Neuronal stem cell (in vitro differentiated cells): ENCODE results near the gene TRMU.
A peak's percentile ranks its signal among the peaks of the same experiment; 100 is the strongest.

Source experiments
- DNase-seq: peaks from one replicate; pipeline ENCODE4 v3.0.0-alpha.2; 2013; ENCODE audit warnings: low spot score
- H2AFZ ChIP-seq: one replicate; pipeline ENCODE4 v1.6.1; 2013; ENCODE audit warnings: mild to moderate bottlenecking, low read length, inconsistent platforms
- H2AK5ac ChIP-seq: 2 replicates; pipeline ENCODE4 v1.6.1; 2013; ENCODE audit warnings: low read depth, mild to moderate bottlenecking, inconsistent platforms, low read length, moderate library complexity, mixed read lengths
- H2BK120ac ChIP-seq: 2 replicates; pipeline ENCODE4 v1.6.1; 2013; ENCODE audit warnings: low read depth, mild to moderate bottlenecking, inconsistent platforms, low read length, moderate library complexity, mixed read lengths
- H2BK12ac ChIP-seq: one replicate; pipeline ENCODE4 v1.6.1; 2013; ENCODE audit warnings: low read length, inconsistent platforms
- H2BK15ac ChIP-seq: 2 replicates; pipeline ENCODE4 v1.6.1; 2013; ENCODE audit warnings: mild to moderate bottlenecking, low read length, inconsistent platforms, mixed read lengths
- H2BK5ac ChIP-seq: one replicate; pipeline ENCODE4 v1.6.1; 2013; ENCODE audit warnings: inconsistent platforms, mild to moderate bottlenecking, low read length, moderate library complexity
- H3K14ac ChIP-seq: one replicate; pipeline ENCODE4 v1.6.1; 2013; ENCODE audit warnings: low read length, inconsistent platforms
- H3K18ac ChIP-seq: 2 replicates; pipeline ENCODE4 v1.6.1; 2013; ENCODE audit warnings: low read length, inconsistent platforms
- H3K23ac ChIP-seq: 2 replicates; pipeline ENCODE4 v1.6.1; 2013; ENCODE audit warnings: low read depth, mild to moderate bottlenecking, mixed read lengths, low read length, inconsistent platforms; ENCODE audit not compliant: poor library complexity
- H3K27ac ChIP-seq: replicated peaks from 3 replicates; pipeline ENCODE4 v1.5.1; 2013; ENCODE audit warnings: low read length, inconsistent platforms
- H3K27me3 ChIP-seq, 3 experiments: 2 replicates each; pipeline ENCODE4 v1.6.1; 2013; ENCODE audit warnings: low read length in 3 of 3, mild to moderate bottlenecking in 2 of 3, inconsistent platforms in 1 of 3, low read depth in 1 of 3, mixed read lengths in 1 of 3, moderate library complexity in 1 of 3; ENCODE audit not compliant: control insufficient read depth in 3 of 3, insufficient read depth in 3 of 3
- H3K36me3 ChIP-seq, 2 donors: replicated peaks in 1 of 2; 2 replicates each; pipeline ENCODE4 v1.6.1; 2013; ENCODE audit warnings: low read length in 2 of 2; ENCODE audit not compliant: control insufficient read depth in 2 of 2, insufficient read depth in 2 of 2
- H3K4ac ChIP-seq: 2 replicates; pipeline ENCODE4 v1.6.1; 2013; ENCODE audit warnings: inconsistent platforms, mild to moderate bottlenecking, low read length, moderate library complexity
- H3K4me1 ChIP-seq, 2 donors: 1 replicate in 1 of 2; 2 replicates in 1 of 2; pipeline ENCODE4 v1.6.1; 2013; ENCODE audit warnings: low read length in 2 of 2, low read depth in 1 of 2; ENCODE audit not compliant: control insufficient read depth in 2 of 2, insufficient read depth in 1 of 2
- H3K4me2 ChIP-seq: one replicate; pipeline ENCODE4 v1.6.1; 2013; ENCODE audit warnings: mild to moderate bottlenecking, low read length, inconsistent platforms; ENCODE audit not compliant: insufficient read depth, poor library complexity, severe bottlenecking
- H3K4me3 ChIP-seq, 2 donors: 2 replicates each; pipeline ENCODE4 v1.5.1; 2013; ENCODE audit warnings: low read length in 2 of 2, mild to moderate bottlenecking in 2 of 2, inconsistent platforms in 1 of 2, moderate library complexity in 1 of 2
- H3K79me1 ChIP-seq: one replicate; pipeline ENCODE4 v1.6.1; 2013; ENCODE audit warnings: low read depth, mild to moderate bottlenecking, inconsistent platforms, low read length, moderate library complexity
- H3K9ac ChIP-seq: one replicate; pipeline ENCODE4 v1.6.1; 2013; ENCODE audit warnings: mild to moderate bottlenecking, low read depth, low read length, inconsistent platforms; ENCODE audit not compliant: poor library complexity
- H3K9me3 ChIP-seq, 2 donors: replicated peaks in 1 of 2; 2 replicates each; pipeline versions ENCODE3 to v1.6.1; 2013; ENCODE audit warnings: low read length in 2 of 2, mild to moderate bottlenecking in 2 of 2, inconsistent platforms in 1 of 2, low read depth in 1 of 2, mixed read lengths in 1 of 2, moderate library complexity in 1 of 2; ENCODE audit not compliant: control insufficient read depth in 2 of 2, insufficient read depth in 1 of 2
- H4K8ac ChIP-seq: one replicate; pipeline ENCODE4 v1.6.1; 2013; ENCODE audit warnings: low read depth, mild to moderate bottlenecking, inconsistent platforms, low read length, moderate library complexity
- H4K91ac ChIP-seq: one replicate; pipeline ENCODE4 v1.6.1; 2013; ENCODE audit warnings: low read length, low read depth, mild to moderate bottlenecking, inconsistent platforms; ENCODE audit not compliant: poor library complexity
- WGBS, 2 donors: extraction: QIAGEN DNeasy Blood & Tissue Kit; methylation state at CpG; one replicate each; pipeline ENCODE4 v1.1.7; 2013; ENCODE audit warnings: missing lambda C conversion rate in 2 of 2, mixed read lengths in 1 of 2; ENCODE audit not compliant: insufficient read length in 2 of 2, insufficient replicate concordance in 1 of 2; ENCODE audit errors: extremely low coverage in 2 of 2; 5-methylcytosine and 5-hydroxymethylcytosine counted together

TRMU gene

DNA sequence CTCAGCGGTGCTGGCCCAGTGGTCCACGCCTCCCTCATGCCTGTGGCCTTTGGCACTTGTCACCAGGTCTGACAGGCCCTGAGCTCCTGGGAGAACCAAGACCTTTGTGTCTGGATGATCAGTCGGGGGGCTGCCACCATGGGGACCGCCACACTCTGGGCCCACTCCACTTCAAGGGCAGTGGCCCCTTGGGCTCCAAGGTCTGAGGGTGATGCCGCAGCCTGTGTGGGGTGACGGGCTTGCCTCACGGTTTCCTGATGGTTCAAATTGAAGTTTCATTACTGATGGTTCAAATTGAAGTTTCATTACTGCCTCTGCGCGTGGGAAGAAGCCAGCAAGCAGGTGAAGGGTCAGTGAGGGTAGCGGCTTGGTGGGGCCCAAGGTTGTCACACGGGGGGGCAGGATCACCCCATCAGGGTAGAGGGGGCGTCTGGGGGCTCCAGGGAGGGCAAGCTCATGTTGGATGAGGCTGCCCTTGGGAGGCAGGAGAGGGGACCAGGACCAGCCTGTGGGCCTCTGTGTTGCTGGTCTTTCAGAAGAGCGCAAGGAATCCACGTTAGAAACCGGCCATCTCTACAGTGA is 27.5 kb downstream of the TRMU start:
- H2BK15ac ChIP-seq: no peak overlapping the region
- H2BK120ac ChIP-seq: no peak overlapping the region
- no peak overlapping the region for H3K4me3 ChIP-seq
- no peak overlapping the region for H3K9ac ChIP-seq
- peaks cover 2% of the 10 kb centered on the region for H3K79me1 ChIP-seq
- H3K23ac ChIP-seq: no peak overlapping the region
- H3K14ac ChIP-seq: no peak overlapping the region
- H3K9me3 ChIP-seq: peaks cover 6 to 8% of the 10 kb centered on the region in 2 donors
- H2AFZ ChIP-seq: no peak overlapping the region
- H3K18ac ChIP-seq: peak overlapping the region; percentile 19
- DNase-seq: no peak
- peaks cover 10 to 69% of the 10 kb centered on the region in 2 donors for H3K36me3 ChIP-seq
- no peak overlapping the region for H3K4ac ChIP-seq
- peaks cover 0 to 4% of the 10 kb centered on the region in 2 donors for H3K4me1 ChIP-seq
- H2BK12ac ChIP-seq: no peak overlapping the region
- no peak overlapping the region for H2BK5ac ChIP-seq
- H3K27ac ChIP-seq: no peak overlapping the region
- no peak overlapping the region for H4K91ac ChIP-seq
- WGBS, 2 donors: no CpG with 5 or more reads among the region's 15 CpGs
- no peak overlapping the region for H2AK5ac ChIP-seq
- H3K4me2 ChIP-seq: no peak overlapping the region
- peaks cover 0 to 2% (median 0%) of the 10 kb centered on the region in 3 experiments for H3K27me3 ChIP-seq
- no peak overlapping the region for H4K8ac ChIP-seq

DNA sequence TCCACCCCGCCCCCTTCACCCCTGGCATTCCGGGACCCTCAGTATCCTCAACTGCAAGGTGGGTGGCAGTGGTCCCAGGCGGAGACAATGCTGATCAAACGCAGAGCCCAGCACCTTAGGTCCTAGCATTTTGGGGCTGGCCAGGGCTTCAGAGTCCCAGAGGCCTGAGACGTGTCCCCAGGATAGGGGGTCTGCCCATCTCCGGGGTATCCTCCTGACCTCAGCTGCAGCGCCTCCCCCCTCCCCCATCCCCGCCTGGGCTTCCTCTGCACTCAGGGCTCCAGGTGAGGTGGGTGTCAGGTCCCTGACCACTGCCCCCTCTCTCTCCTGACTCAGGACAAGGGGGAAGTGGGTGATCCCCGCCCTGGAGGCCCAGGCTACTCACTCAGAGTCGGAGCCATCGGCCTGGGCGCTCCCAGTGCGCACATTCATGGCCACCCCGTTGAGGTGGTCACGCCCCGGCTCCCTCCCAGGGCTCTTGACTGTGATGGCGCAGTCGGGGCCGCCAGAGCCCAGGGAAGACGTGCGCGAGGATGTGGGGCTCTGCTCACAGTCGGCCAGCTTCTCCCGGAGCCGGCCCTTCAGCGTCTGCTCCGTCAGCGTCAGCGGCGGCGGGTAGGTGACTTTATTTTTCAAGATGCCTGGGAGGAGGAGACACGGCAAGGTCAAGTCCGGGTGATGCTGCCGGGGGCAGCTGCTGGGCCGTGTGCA is 28.3 kb downstream of the TRMU start:
- Histone ChIP-seq H3K18ac (no peak overlapping the region), H3K4me2 (no peak overlapping the region), H3K27ac (no peak overlapping the region), H3K4ac (no peak overlapping the region), H4K8ac (no peak overlapping the region), H3K27me3 (peaks cover 0 to 2% (median 0%) of the 10 kb centered on the region in 3 experiments), H2BK12ac (no peak overlapping the region), H3K9me3 (peaks cover 6 to 8% of the 10 kb centered on the region in 2 donors), H2BK120ac (no peak overlapping the region), H3K9ac (no peak overlapping the region), H3K4me1 (peaks cover 0 to 5% of the 10 kb centered on the region in 2 donors), H2AFZ (no peak overlapping the region), H3K79me1 (peaks cover 2% of the 10 kb centered on the region), H3K36me3 (peaks cover 10 to 61% of the 10 kb centered on the region in 2 donors), H3K14ac (no peak overlapping the region), H2BK5ac (no peak overlapping the region), H4K91ac (no peak overlapping the region), H2BK15ac (no peak overlapping the region), H3K4me3 (no peak overlapping the region), H2AK5ac (no peak overlapping the region), H3K23ac (no peak overlapping the region)
- no CpG with 5 or more reads among the region's 35 CpGs for WGBS, 2 donors
- DNase-seq: no peak

DNA sequence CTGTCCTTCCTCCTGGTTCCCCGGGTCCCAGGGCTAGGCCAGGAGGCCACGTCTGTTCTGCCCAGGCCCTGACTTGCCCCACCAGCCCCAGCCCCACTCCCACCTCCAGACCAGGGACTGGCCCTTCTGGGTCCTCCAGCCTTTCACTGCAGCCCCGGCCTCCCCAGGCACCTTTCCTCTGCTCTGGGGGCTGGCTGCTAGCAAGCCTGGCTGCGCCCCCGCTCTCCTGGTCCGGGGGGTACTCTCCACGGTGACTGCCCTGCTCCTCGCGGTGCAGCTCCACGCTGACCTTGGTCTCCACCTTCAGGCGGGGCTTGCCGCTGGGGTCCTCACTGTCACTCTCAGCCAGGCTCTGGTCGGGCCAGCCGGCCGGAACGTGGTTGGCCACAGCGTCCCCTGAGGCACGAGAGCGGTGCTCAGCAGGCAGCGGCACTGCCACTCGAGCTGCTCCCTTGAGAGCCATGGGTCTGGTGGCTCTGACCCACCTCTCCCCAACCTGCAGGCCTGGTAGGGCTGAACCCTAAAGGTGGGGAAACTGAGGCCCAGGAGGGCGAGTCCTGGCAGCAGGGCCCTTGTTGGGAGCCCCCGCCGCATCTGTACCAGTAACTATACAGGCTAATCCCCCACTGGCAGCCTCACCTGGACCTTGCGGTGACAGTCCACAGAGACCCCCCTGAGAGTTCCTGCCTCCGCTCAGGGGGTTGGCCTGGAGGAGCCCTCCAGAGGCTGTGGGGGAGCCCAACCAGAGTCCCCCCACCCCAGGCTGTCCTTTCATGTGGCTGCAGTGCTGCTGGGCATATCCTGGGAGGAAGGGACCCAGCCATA is 29.0 kb downstream of the TRMU start:
- Histone ChIP-seq H3K23ac (no peak overlapping the region), H2BK12ac (peak overlapping the region; percentile 73), H2BK120ac (no peak overlapping the region), H3K4ac (no peak overlapping the region), H2BK5ac (no peak overlapping the region), H2AFZ (no peak overlapping the region), H3K79me1 (peaks cover 2% of the 10 kb centered on the region), H3K4me2 (no peak overlapping the region), H4K91ac (no peak overlapping the region), H3K4me3 (no peak overlapping the region), H3K36me3 (peaks cover 6 to 54% of the 10 kb centered on the region in 2 donors), H2AK5ac (peak overlapping the region; percentile 46), H2BK15ac (no peak overlapping the region), H3K18ac (peak overlapping the region; percentile 28), H4K8ac (no peak overlapping the region), H3K27me3 (peaks cover 0 to 2% (median 0%) of the 10 kb centered on the region in 3 experiments), H3K4me1 (peaks cover 0 to 5% of the 10 kb centered on the region in 2 donors), H3K9ac (no peak overlapping the region), H3K9me3 (peaks cover 6 to 8% of the 10 kb centered on the region in 2 donors), H3K14ac (peak overlapping the region; percentile 17), H3K27ac (no peak overlapping the region)
- WGBS, 2 donors: no CpG with 5 or more reads among the region's 26 CpGs
- no peak for DNase-seq
